GM18907 (cell line): ENCODE measurements around the gene ARHGAP15.

Experiments
- ATAC-seq: cut with Tn5 transposase; IDR thresholded peaks from one replicate; pipeline ENCODE4 v1.9.1; 2021; ENCODE audit warnings: mild to moderate bottlenecking, moderate library complexity; ENCODE audit not compliant: unreplicated experiment

ARHGAP15 gene

GRCh38 chr2:143144813-143145455 is 15.7 kb downstream of the ARHGAP15 start:
- no peak for ATAC-seq

- ATAC-seq, result no peak
Measured at GRCh38 chr2:143146366-143146765, 17.1 kb downstream of the ARHGAP15 start.

- no peak for ATAC-seq
Measured at GRCh38 chr2:143146815-143147530, 17.8 kb downstream of the ARHGAP15 start.

- no peak for ATAC-seq
Measured at GRCh38 chr2:143148011-143148410, 18.8 kb downstream of the ARHGAP15 start.

GRCh38 chr2:143148757-143149156 is 19.5 kb downstream of the ARHGAP15 start:
- ATAC-seq, result peak; percentile 71

- ATAC-seq, result peak; percentile 58
Measured at GRCh38 chr2:143150287-143150686, 21.1 kb downstream of the ARHGAP15 start.

GRCh38 chr2:143151111-143151752 is 22.0 kb downstream of the ARHGAP15 start:
- ATAC-seq, result no peak

- ATAC-seq, result no peak
Measured at GRCh38 chr2:143152219-143152618, 23.0 kb downstream of the ARHGAP15 start.

GRCh38 chr2:143152637-143153036 is 23.4 kb downstream of the ARHGAP15 start:
- ATAC-seq, result no peak

GRCh38 chr2:143155661-143156060 is 26.4 kb downstream of the ARHGAP15 start:
- no peak for ATAC-seq

GRCh38 chr2:143157001-143157400 is 27.8 kb downstream of the ARHGAP15 start:
- ATAC-seq, result no peak

- no peak for ATAC-seq
Measured at GRCh38 chr2:143157418-143157817, 28.2 kb downstream of the ARHGAP15 start.

GRCh38 chr2:143158098-143158497 is 28.9 kb downstream of the ARHGAP15 start:
- no peak for ATAC-seq

- ATAC-seq, result peak; percentile 41
Measured at GRCh38 chr2:143158551-143159485, 29.6 kb downstream of the ARHGAP15 start.

- ATAC-seq, result no peak
Measured at GRCh38 chr2:143159486-143159840, 30.2 kb downstream of the ARHGAP15 start.

GRCh38 chr2:143160732-143161707 is 31.8 kb downstream of the ARHGAP15 start:
- no peak for ATAC-seq

GRCh38 chr2:143162123-143162837 is 33.1 kb downstream of the ARHGAP15 start:
- peak; percentile 89 for ATAC-seq

- no peak for ATAC-seq
Measured at GRCh38 chr2:143162997-143163396, 33.8 kb downstream of the ARHGAP15 start.

GRCh38 chr2:143163499-143163898 is 34.3 kb downstream of the ARHGAP15 start:
- ATAC-seq, result no peak
